Right lobe of liver (tissue), 6 donors: Measurements from ENCODE around the gene LDLRAD3. TPM values are rescaled to one million over a fixed set of nuclear protein-coding genes. Genes with fewer than 3 reads are reported as not detected.
A peak's percentile ranks its signal among the peaks of the same experiment; 100 is the strongest.

ENCODE experiments used
- ATAC-seq, 4 donors: fragments of 200-7000 bp; cut with Tn5 transposase; one replicate each; pipeline ENCODE4 v1.9.1; 2020; ENCODE audit warnings: mild to moderate bottlenecking in 4 of 4, moderate library complexity in 4 of 4
- DNase-seq, 3 donors: peaks; one replicate each; pipeline ENCODE4 v3.0.0-alpha.2; 2020
- H3K27ac ChIP-seq, 3 donors: fragments of 200-600 bp; one replicate each; pipeline ENCODE4 v1.8.0; 2022
- H3K27me3 ChIP-seq, 2 donors: fragments of 200-600 bp; one replicate each; pipeline ENCODE4 v1.8.0; 2022
- H3K36me3 ChIP-seq, 4 donors: fragments of 200-600 bp; sonication (generic) in 1 of 4; one replicate each; pipeline versions ENCODE4 v1.5.1 to v1.8.0; 2017 to 2022; ENCODE audit warnings: control low read depth in 1 of 4
- H3K4me1 ChIP-seq, 4 donors: fragments of 200-600 bp; sonication (generic) in 1 of 4; one replicate each; pipeline versions ENCODE4 v1.5.1 to v1.8.0; 2017 to 2022; ENCODE audit warnings: control low read depth in 1 of 4
- H3K4me3 ChIP-seq, 3 donors: fragments of 200-600 bp; one replicate each; pipeline ENCODE4 v1.8.0; 2022
- H3K9me3 ChIP-seq, 4 donors: fragments of 200-600 bp; sonication (generic) in 1 of 4; one replicate each; pipeline versions ENCODE4 v1.5.1 to v1.8.0; 2017 to 2022; ENCODE audit warnings: control low read depth in 1 of 4
- POLR2A ChIP-seq: fragments of 450-650 bp; IDR thresholded peaks from one replicate; pipeline ENCODE4 v1.6.1; 2017; ENCODE audit warnings: antibody characterized with exemption, mild to moderate bottlenecking
- WGBS: methylation state at CpG from one replicate; pipeline ENCODE4 v1.1.6; 2018; ENCODE audit warnings: low coverage, low lambda C conversion rate; ENCODE audit not compliant: insufficient coverage; ENCODE audit errors: missing lambda C conversion rate; 5-methylcytosine and 5-hydroxymethylcytosine counted together
- intact Hi-C, 2 donors: fragments of 100-400 bp; cut with DNase I; formaldehyde crosslinking; loops; one replicate each; pipeline versions ENCODE4 v1.11.2 to v1.14.1; 2022
- total RNA-seq, 6 experiments: library from RNA; depleted of rRNA in 2 of 6; stranded (reverse); fragments of >200 nt in 2 of 6; fragmentation: NEBNext Ultra II Directional in 3 of 6; extraction: Animal tissue kit (Norgen Biotek cat#: 25700) in 3 of 6; gene quantifications; one replicate each; pipeline versions ENCODE4 v1.1.0 to v1.2.4, GENCODE V29; 2016 to 2023
- TF ChIP-seq, protein P1 (sequence below), 4 donors: fragments of 200-600 bp in 3 of 4; fragments of 450-650 bp in 1 of 4; IDR thresholded peaks; one replicate each; pipeline versions ENCODE4 v1.5.1 to v1.8.0; 2016 to 2022; ENCODE audit warnings: antibody characterized with exemption in 4 of 4, mild to moderate bottlenecking in 2 of 4
- donor health status: DM: no; HTN: yes; CAD: no.
- donor health status: DM: no; HTN: no; CAD: no.
- donor health status: DM: no; HTN: no; CAD: no.
- donor health status: DM: no; HTN: yes; CAD: no.
- donor health status: DM: no; HTN: yes; CAD: no.

Gene LDLRAD3
- total RNA-seq, 6 experiments from 2014 or later = 0.62 to 3.3 (median 2.7) TPM

DNA sequence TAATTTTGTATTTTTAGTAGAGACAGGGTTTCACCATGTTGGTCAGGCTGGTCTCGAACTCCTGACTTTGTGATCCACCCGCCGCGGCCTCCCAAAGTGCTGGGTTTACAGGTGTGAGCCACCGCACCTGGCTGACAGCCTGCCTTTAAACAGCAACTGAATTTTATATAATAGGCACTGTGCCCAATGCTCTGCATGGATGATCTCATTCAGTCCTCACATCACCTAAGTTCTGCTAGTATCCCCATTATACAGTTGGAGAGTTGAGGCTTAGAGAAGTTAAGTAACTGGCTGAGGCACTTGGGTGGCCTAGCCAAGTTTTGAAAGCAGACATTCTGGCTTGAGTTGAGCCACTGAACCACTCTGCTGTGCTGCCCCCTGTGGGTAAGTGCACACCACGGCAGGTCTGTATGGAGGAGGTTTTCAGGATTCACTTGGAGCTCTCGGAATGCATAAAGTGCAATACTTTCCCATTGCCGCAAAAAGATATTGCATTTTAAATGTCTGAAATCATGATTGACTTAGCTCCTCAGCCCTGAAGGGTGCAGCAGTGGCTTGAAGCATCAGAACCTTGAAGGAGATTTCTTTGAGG, 112.4 kb downstream of the LDLRAD3 start:
- Histone ChIP-seq H3K36me3 (no peaks in the 10 kb centered on the region), H3K27me3 (no peaks in the 10 kb centered on the region), H3K27ac (peak overlapping the region in 1 of 3 donors; percentile 63), H3K9me3 (no peaks in the 10 kb centered on the region), H3K4me1 (no peaks in the 10 kb centered on the region), H3K4me3 (no peak overlapping the region)
- ATAC-seq (peak in 2 of 4 donors; percentile 50 to 64), DNase-seq (no peak)
- TF ChIP-seq, protein P1, sequence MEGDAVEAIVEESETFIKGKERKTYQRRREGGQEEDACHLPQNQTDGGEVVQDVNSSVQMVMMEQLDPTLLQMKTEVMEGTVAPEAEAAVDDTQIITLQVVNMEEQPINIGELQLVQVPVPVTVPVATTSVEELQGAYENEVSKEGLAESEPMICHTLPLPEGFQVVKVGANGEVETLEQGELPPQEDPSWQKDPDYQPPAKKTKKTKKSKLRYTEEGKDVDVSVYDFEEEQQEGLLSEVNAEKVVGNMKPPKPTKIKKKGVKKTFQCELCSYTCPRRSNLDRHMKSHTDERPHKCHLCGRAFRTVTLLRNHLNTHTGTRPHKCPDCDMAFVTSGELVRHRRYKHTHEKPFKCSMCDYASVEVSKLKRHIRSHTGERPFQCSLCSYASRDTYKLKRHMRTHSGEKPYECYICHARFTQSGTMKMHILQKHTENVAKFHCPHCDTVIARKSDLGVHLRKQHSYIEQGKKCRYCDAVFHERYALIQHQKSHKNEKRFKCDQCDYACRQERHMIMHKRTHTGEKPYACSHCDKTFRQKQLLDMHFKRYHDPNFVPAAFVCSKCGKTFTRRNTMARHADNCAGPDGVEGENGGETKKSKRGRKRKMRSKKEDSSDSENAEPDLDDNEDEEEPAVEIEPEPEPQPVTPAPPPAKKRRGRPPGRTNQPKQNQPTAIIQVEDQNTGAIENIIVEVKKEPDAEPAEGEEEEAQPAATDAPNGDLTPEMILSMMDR (IDR thresholded peaks at IDR 0.05) = peak; percentile 18 to 47 (median 26)
- no peak for TF ChIP-seq POLR2A
- intact Hi-C loops = no loop called here
- 70% methylated on average over 3 of the region's 8 CpGs for WGBS

DNA sequence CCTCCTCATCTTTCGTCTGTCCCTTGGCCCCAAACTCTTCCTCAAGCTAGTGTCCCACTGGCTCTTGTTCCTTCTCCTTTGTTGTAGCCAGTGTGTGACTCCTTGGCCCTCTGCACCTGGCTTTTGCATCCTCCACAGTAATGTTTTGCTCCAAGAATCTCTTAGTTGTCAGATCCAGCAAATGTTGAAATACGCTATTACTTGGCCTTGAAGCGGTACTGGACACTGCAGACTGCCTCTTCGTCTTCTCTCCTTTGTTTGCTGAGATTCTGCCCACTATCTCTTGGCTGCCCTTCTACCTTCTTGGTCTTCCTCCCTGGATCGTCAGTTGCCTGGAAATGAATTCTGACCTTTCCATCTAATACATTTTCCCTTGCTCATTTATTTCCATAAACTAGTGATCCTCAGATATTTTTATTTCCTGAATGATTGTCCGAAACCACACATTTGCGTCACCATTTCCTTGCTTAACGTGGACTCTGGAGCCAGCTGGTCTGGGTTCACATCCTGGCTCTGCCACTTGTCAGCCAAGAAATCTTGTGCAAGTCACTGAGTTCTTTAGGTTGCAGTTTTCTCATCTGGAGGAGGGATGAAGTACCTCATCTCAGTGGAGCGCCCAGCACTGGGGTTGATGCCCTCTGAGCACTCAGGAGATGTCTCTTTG, 113.6 kb downstream of the LDLRAD3 start:
- TF ChIP-seq, protein P1 (IDR thresholded peaks at IDR 0.05) = no peak
- TF ChIP-seq POLR2A = no peak
- H3K9me3 ChIP-seq = no peaks in the 10 kb centered on the region
- WGBS = 45% methylated on average over 9 of the region's 9 CpGs

DNA sequence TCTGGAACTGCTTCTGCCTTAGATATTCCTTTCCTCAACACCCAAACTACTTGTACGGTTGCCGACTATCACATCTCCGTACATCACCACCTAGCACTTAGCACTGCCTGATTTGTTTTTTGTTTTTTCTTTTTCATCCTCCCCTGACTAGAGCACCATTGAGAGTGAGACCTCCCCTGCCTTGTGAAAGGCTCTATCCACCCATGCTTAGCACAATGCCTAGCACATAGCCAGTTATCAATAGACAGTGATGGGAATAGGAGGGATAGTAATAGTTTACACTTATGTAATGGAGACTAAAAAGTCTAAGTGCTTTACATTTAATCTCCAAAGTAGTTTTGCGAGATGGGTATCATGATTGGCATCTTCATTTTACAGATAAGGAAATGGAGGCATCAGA, 115.8 kb downstream of the LDLRAD3 start:
- ATAC-seq (no peak), DNase-seq (no peak)
- 88% methylated on average over 4 of the region's 4 CpGs for WGBS
- Histone ChIP-seq H3K36me3 (no peaks in the 10 kb centered on the region), H3K4me3 (no peak overlapping the region), H3K9me3 (no peaks in the 10 kb centered on the region), H3K4me1 (no peaks in the 10 kb centered on the region), H3K27ac (no peak overlapping the region), H3K27me3 (no peaks in the 10 kb centered on the region)
- TF ChIP-seq, protein P1 (IDR thresholded peaks at IDR 0.05) = no peak
- no peak for TF ChIP-seq POLR2A
- intact Hi-C loops = no loop called here

More for the DNA sequence above, 113.6 kb downstream of the LDLRAD3 start:
- peak overlapping the region in 2 of 3 donors; percentile 33 to 63 for H3K27ac ChIP-seq
- DNase-seq (no peak), ATAC-seq (peak; percentile 69 to 86 (median 80))
- intact Hi-C loops = no loop called here
- H3K4me1 ChIP-seq = no peaks in the 10 kb centered on the region
- H3K36me3 ChIP-seq = no peaks in the 10 kb centered on the region
- H3K27me3 ChIP-seq = no peaks in the 10 kb centered on the region
- H3K4me3 ChIP-seq = no peak overlapping the region

DNA sequence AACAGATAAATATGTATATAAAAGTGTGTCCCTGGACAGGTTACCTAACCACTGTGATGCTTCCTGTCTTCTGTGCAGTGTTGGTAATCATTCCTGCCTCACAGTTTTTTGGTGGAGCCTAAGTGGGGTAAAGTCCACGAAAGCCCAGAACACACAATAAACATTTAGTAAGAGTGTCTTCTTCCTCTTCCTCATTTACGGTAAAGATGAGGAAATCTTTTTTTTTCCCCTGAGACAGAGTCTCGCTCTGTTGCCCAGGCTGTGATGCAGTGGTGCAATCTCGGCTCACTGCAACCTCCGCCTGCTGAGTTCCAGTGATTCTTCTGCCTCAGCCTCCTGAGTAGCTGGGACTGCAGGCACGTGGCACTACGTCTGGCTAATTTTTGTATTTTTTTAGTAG, 117.1 kb downstream of the LDLRAD3 start:
- Histone ChIP-seq H3K9me3 (no peaks in the 10 kb centered on the region), H3K4me3 (no peak overlapping the region), H3K27ac (no peak overlapping the region), H3K27me3 (no peaks in the 10 kb centered on the region), H3K36me3 (no peaks in the 10 kb centered on the region), H3K4me1 (no peaks in the 10 kb centered on the region)
- ATAC-seq = peak in 1 of 4 donors; percentile 46
- no peak for TF ChIP-seq POLR2A
- TF ChIP-seq, protein P1 (IDR thresholded peaks at IDR 0.05) = no peak
- intact Hi-C loops = no loop called here
- 51% methylated on average over 7 of the region's 7 CpGs for WGBS
- no peak for DNase-seq
